Natural killer cell (primary cell): ENCODE results near the gene AUTS2. TPM values are rescaled to one million over a fixed set of nuclear protein-coding genes. Genes with fewer than 3 reads are reported as not detected.

Experiments used
- ATAC-seq, 3 donors: fragments of 150-1000 bp in 2 of 3; fragments of 200-7000 bp in 1 of 3; cut with Tn5 transposase; 1 replicate in 1 of 3; 2 replicates in 2 of 3; pipeline ENCODE4 v1.10.0; 2021; ENCODE audit warnings: mild to moderate bottlenecking in 2 of 3, moderate library complexity in 2 of 3
- DNase-seq, 2 donors: peaks; one replicate each; pipeline versions ENCODE4 v3.0.0 to v3.0.0-alpha.2; 2013 to 2021; ENCODE audit warnings: mixed read lengths in 1 of 2
- H3K27ac ChIP-seq: one replicate; pipeline ENCODE4 v1.5.1; 2013; ENCODE audit warnings: mild to moderate bottlenecking, low read length
- H3K27me3 ChIP-seq: one replicate; pipeline ENCODE4 v1.6.1; 2013; ENCODE audit warnings: low read length; ENCODE audit not compliant: control insufficient read depth, insufficient read depth
- H3K36me3 ChIP-seq: one replicate; pipeline ENCODE4 v1.6.1; 2013; ENCODE audit warnings: low read length; ENCODE audit not compliant: control insufficient read depth, insufficient read depth
- H3K4me1 ChIP-seq: one replicate; pipeline ENCODE4 v1.6.1; 2013; ENCODE audit warnings: low read length; ENCODE audit not compliant: control insufficient read depth, insufficient read depth
- H3K4me3 ChIP-seq: one replicate; pipeline ENCODE4 v1.5.1; 2013; ENCODE audit warnings: low read length
- H3K9me3 ChIP-seq: one replicate; pipeline ENCODE4 v1.6.1; 2013; ENCODE audit warnings: low read length; ENCODE audit not compliant: control insufficient read depth, insufficient read depth
- H3K27ac Mint-ChIP-seq, 2 donors: one replicate each; pipeline ENCODE4 v1.8.0; 2022; ENCODE audit warnings: mild to moderate bottlenecking in 2 of 2, mixed read lengths in 2 of 2, moderate library complexity in 1 of 2
- H3K27me3 Mint-ChIP-seq, 2 donors: one replicate each; pipeline ENCODE4 v1.8.0; 2022; ENCODE audit warnings: low read depth in 2 of 2, mixed read lengths in 2 of 2
- H3K36me3 Mint-ChIP-seq: one replicate; pipeline ENCODE4 v1.8.0; 2022; ENCODE audit warnings: mixed read lengths
- H3K4me1 Mint-ChIP-seq, 2 donors: one replicate each; pipeline ENCODE4 v1.8.0; 2022; ENCODE audit warnings: mixed read lengths in 2 of 2
- H3K4me3 Mint-ChIP-seq: one replicate; pipeline ENCODE4 v1.8.0; 2022; ENCODE audit warnings: mild to moderate bottlenecking, moderate library complexity, mixed read lengths
- H3K9me3 Mint-ChIP-seq, 2 donors: one replicate each; pipeline ENCODE4 v1.8.0; 2022; ENCODE audit warnings: mixed read lengths in 2 of 2
- CTCF ChIP-seq: fragments of 200-600 bp; IDR thresholded peaks from one replicate; pipeline ENCODE4 v1.8.0; 2022; ENCODE audit warnings: antibody characterized with exemption
- WGBS: methylation state at CpG from one replicate; pipeline ENCODE4 v1.1.7; 2013; ENCODE audit warnings: missing lambda C conversion rate; ENCODE audit not compliant: insufficient coverage; 5-methylcytosine and 5-hydroxymethylcytosine counted together
- intact Hi-C: fragments of 100-400 bp; cut with micrococcal nuclease; formaldehyde crosslinking; loops from one replicate; pipeline ENCODE4 v1.14.2; 2022
- total RNA-seq, 4 donors: library from RNA; stranded (reverse); fragments of 120-200 nt in 1 of 4; gene quantifications; one replicate each; pipeline versions ENCODE4 v1.2.3 to v1.2.4, GENCODE V29; 2013 to 2022

Gene AUTS2
- total RNA-seq, 3 donors from 2014 or later (not counting 1 experiment from before 2014, with no cell fraction given) = 147 to 197 (median 155) TPM

- intact Hi-C loops = loop anchor here (1.0 to 10.0 kb wide), 4 partner anchors 33 to 629 kb away; no protein-coding TSS in a partner anchor
- DNase-seq = no peak
- peak overlapping the region; percentile 86 for H3K4me3 Mint-ChIP-seq
- H3K9me3 Mint-ChIP-seq = no peaks in the 10 kb centered on the region
- no peaks in the 10 kb centered on the region for H3K9me3 ChIP-seq
- peak overlapping the region; percentile 8 for H3K4me3 ChIP-seq
- H3K4me1 ChIP-seq = peaks cover 18% of the 10 kb centered on the region
- peak overlapping the region; percentile 63 to 84 for H3K27ac Mint-ChIP-seq
- H3K27me3 Mint-ChIP-seq = no peaks in the 10 kb centered on the region
- TF ChIP-seq CTCF = no peak
- H3K4me1 Mint-ChIP-seq = peaks cover 37 to 42% of the 10 kb centered on the region in 2 donors
- 82% methylated on average over 9 of the region's 9 CpGs for WGBS
- ATAC-seq = peak in 1 of 3 donors; percentile 1
- no peaks in the 10 kb centered on the region for H3K36me3 ChIP-seq
- peaks cover 6% of the 10 kb centered on the region for H3K36me3 Mint-ChIP-seq
- H3K27ac ChIP-seq = peak overlapping the region; percentile 4
- H3K27me3 ChIP-seq = no peaks in the 10 kb centered on the region
These were observed 1095.0 kb downstream of the AUTS2 start for GRCh38 chr7:70693321-70693685.

- peak; percentile 70 to 83 for DNase-seq
- Mint-ChIP-seq H3K4me1 (peaks cover 41 to 47% of the 10 kb centered on the region in 2 donors), H3K36me3 (peaks cover 6% of the 10 kb centered on the region), H3K9me3 (no peaks in the 10 kb centered on the region), H3K4me3 (peak overlapping the region; percentile 86), H3K27me3 (no peaks in the 10 kb centered on the region), H3K27ac (peak overlapping the region; percentile 63 to 84)
- no peaks in the 10 kb centered on the region for H3K9me3 ChIP-seq
- peak overlapping the region; percentile 4 for H3K27ac ChIP-seq
- H3K27me3 ChIP-seq = no peaks in the 10 kb centered on the region
- under 1% methylated on average over 101 of the region's 101 CpGs for WGBS
- peaks cover 4% of the 10 kb centered on the region for H3K36me3 ChIP-seq
- peak overlapping the region; percentile 11 for H3K4me3 ChIP-seq
- peak; percentile 73 to 88 (median 81) for ATAC-seq
- H3K4me1 ChIP-seq = peaks cover 18% of the 10 kb centered on the region
- no peak for TF ChIP-seq CTCF
- intact Hi-C loops = loop anchor here (1.0 to 10.0 kb wide), 5 partner anchors 15 to 629 kb away; no protein-coding TSS in a partner anchor
These were observed 1095.6 kb downstream of the AUTS2 start for GRCh38 chr7:70693686-70694433.

- Mint-ChIP-seq H3K9me3 (no peaks in the 10 kb centered on the region), H3K27ac (peak overlapping the region; percentile 83 to 96), H3K4me1 (peaks cover 41 to 48% of the 10 kb centered on the region in 2 donors), H3K36me3 (peaks cover 6% of the 10 kb centered on the region), H3K4me3 (peak overlapping the region; percentile 100), H3K27me3 (no peaks in the 10 kb centered on the region)
- H3K4me3 ChIP-seq = peak overlapping the region; percentile 90
- no peak for TF ChIP-seq CTCF
- H3K36me3 ChIP-seq = peaks cover 10% of the 10 kb centered on the region
- H3K4me1 ChIP-seq = peaks cover 18% of the 10 kb centered on the region
- under 1% methylated on average over 80 of the region's 80 CpGs for WGBS
- ATAC-seq (peak; percentile 30 to 49 (median 36)), DNase-seq (peak; percentile 38 to 61)
- H3K27me3 ChIP-seq = no peaks in the 10 kb centered on the region
- intact Hi-C loops = loop anchor here (2.0 to 10.0 kb wide), 4 partner anchors 16 to 630 kb away; no protein-coding TSS in a partner anchor
- H3K27ac ChIP-seq = peak overlapping the region; percentile 74
- H3K9me3 ChIP-seq = no peaks in the 10 kb centered on the region
These were observed 1096.2 kb downstream of the AUTS2 start for GRCh38 chr7:70694434-70694970.
